GM21447 (cell line): ENCODE results near the gene WDR48.

Experiments
- ATAC-seq: cut with Tn5 transposase; IDR thresholded peaks from one replicate; pipeline ENCODE4 v1.9.1; 2021; ENCODE audit not compliant: unreplicated experiment

Gene WDR48

GRCh38 chr3:39062180-39062579 is 10.4 kb downstream of the WDR48 start:
- no peak for ATAC-seq

GRCh38 chr3:39063143-39063542 is 11.3 kb downstream of the WDR48 start:
- no peak for ATAC-seq

DNA sequence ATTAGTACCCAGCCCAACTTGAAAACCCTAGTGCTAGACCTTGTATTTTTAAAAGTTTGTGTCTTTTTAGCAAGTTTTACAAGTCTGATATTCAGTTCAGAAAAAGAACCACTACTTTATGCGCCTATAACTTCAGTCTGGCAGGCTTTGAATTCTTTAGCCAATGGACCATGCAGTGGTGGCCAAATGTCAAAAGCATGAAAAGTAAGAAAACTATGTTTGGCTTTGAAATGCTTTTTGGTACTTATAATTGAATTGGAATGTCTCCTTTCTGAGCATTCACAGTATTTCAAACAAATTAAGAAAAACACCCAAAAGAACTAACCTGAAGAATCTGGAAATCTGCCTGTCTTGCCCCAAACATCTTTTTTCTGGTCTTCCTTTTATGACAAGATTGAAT is 12.8 kb downstream of the WDR48 start:
- ATAC-seq: no peak

GRCh38 chr3:39065197-39065596 is 13.4 kb downstream of the WDR48 start:
- peak; percentile 96 for ATAC-seq

GRCh38 chr3:39067286-39067685 is 15.5 kb downstream of the WDR48 start:
- no peak for ATAC-seq

- ATAC-seq: no peak
Observed at GRCh38 chr3:39068556-39068955, 16.7 kb downstream of the WDR48 start.

DNA sequence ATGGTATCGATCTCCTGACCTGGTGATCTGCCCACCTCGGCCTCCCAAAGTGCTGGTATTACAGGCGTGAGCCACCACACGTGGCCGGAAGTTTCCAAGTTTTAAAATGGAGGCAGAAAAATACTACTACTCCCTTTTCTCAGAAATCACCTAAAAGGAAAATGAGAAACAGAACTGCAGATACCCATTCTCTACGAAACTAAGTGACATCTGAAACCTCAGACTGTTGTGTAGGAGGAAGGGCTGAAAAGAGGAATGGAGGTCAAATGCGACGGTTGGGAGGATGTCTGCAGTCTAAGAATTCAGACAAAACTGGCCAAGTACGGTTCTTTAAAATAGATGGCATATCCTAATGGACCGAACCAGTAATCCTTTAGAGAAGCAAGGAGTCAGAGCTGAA is 24.1 kb downstream of the WDR48 start:
- peak; percentile 50 for ATAC-seq

DNA sequence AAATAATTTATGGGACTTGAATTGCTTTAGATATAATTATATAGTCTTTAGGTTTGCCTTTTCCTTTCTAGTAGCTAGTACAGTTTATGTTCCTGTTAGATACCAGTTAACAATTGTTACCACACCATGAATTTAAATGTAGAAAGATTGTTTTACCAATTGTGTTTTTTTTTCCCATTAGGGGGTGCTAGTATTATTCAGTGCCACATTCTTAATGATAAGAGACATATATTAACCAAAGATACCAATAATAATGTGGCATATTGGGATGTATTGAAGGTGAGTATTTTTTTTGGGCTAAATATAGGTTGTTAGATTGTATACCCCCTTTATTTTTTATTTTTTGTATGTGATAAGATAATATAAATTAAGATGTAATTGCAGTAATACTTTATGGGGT is 27.7 kb downstream of the WDR48 start:
- no peak for ATAC-seq

DNA sequence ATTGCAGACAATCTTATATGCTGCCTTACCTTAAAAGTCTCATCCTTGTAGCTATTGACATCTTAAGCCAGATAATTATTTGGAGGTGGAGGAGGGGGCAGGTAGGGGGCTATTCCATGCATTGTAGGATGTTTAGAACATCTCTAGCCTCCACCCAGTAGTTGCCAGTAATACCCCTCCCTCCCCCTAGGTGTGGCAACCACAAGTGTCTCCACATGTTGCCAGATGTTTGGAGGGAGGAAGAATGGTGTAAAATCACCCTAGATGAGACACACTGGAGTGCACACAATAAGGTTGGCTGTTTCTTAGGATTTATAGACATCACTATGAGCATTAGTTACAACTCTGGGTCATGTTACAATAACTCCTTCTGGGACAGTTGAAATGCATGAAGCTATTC is 28.2 kb downstream of the WDR48 start:
- ATAC-seq: no peak

- ATAC-seq: no peak
Observed at GRCh38 chr3:39082666-39083313, 31.0 kb downstream of the WDR48 start.

DNA sequence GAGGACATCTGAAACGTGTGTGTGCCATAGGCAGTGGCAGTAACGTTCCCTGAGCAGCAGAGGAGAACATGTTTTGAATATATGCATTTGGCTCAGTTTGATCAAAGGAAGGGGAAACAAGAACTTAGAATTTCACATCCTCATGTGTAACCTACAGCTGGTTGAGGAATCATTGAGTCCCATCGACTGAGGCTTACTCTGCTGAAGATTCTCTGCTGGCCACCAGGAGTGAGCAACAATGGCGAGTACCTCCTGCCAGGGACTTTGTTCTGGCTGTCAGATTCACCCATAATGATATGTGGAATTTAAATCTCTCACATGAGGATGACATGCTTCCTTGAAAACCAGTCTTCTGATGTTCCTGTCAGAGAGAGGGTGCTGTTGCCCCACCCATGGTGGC is 34.3 kb downstream of the WDR48 start:
- no peak for ATAC-seq

DNA sequence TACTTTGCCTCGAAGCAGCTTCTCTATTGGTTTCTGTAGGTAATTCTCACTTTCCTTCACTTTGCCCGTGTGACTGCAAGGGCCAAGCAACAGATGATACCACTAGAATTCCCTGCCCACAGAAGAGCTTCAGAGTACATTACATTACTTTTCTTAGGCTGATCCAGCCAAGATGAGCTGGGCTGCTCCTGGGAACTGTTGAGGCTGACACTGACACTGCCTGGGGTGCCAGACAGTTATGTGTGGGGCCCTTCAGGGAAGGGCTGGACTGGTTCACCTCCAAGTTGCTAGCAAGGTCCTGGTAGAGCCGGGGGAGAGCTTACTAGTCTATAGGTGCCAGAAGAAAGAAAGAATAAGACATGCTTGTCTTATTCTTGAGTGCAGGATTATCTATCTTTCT is 36.6 kb downstream of the WDR48 start:
- ATAC-seq: no peak

DNA sequence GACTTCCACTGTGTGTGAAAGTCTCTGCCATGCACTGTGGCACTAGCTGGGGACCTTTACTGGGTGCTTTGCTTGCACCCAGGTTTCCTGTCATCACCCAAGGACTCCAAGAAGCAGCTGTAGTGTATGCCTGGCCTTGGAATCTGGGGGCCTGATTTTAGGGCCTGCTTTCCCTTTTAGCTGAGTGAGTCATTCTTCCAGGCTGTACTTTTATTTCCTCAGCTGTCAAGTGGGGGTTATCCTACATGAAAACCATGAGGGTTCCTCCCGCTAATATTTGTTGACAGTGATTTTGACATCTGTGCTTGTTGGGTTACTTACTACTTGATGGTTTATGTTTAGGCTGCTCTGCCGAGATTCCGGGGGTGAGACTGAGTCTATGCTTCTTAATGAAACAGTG is 37.1 kb downstream of the WDR48 start:
- no peak for ATAC-seq

DNA sequence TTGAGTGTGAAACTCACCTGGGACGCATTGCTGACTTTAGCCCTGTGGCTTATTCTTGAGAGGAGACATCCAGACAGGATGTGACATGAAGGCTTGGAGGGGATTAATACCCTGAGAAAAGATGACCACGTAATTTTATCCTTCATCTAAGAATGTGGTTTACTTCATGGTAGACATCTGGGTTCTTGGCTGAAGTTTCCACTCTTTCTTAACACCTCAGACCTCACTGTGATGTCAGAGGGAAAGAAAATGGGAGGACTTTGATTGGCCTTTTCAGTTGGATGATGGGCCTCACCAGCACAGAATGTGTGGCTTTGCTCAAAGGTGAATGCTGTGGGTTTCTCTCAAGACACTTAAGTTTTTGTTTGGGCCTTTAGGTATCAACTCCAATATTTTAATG is 39.1 kb downstream of the WDR48 start:
- no peak for ATAC-seq

- no peak for ATAC-seq
Observed at GRCh38 chr3:39094851-39095677, 43.2 kb downstream of the WDR48 start.

- ATAC-seq: no peak
Observed at GRCh38 chr3:39095778-39096177, 44.0 kb downstream of the WDR48 start.

DNA sequence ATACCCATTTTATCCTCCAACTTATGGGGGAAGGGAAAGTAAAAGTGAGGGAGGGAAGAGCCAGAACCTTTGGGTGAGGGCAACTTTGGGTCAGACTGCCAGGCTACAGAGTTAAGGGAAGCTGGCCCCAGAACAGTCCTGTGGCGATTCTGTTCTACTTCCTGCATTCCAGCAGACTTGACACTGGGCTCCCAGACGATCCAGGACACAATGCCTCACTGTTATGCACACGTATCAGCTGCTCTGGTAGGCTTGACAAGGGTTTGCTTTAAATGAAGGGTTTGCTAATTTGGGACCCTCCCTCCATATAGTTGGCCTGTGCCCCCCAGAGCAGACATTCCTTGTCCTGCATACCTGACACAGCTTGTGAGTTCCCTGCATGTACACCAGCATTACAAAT is 45.0 kb downstream of the WDR48 start:
- no peak for ATAC-seq

DNA sequence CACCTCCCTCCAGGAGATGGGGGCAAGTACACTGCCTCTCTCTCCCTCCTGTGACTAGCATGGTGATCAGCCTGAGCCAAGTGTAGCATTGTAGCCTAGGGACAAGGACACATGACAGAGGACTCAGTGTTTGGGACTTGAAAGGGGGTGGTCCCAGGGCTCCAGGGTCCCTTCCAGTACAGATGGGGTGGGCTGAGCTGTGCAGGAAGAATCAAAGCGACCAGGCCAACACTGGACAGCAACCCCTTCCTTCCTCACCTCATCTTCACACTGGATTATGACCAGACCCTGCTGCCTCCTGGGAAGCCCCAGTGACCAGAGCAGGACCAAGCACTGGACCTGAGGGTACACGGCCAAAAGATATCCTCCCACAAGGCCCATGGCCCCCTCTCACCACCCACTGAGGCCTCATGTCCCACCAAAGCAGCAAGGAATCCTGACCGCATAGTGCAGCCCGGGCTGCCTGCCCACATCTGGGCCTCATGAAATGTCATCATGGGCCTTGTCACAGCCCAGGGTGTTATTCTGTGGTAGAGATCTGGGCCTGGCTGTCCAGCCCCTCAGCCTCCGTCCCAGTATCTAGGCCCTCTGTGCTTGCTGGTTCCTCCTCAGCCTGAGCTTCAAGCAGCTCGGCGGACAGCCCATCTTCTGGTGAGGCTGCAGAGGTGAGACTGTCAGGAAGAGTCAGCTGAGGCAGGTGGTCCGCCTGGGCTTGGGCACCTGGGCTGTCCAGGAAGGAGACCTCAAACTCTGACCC is 46.1 kb downstream of the WDR48 start:
- no peak for ATAC-seq

DNA sequence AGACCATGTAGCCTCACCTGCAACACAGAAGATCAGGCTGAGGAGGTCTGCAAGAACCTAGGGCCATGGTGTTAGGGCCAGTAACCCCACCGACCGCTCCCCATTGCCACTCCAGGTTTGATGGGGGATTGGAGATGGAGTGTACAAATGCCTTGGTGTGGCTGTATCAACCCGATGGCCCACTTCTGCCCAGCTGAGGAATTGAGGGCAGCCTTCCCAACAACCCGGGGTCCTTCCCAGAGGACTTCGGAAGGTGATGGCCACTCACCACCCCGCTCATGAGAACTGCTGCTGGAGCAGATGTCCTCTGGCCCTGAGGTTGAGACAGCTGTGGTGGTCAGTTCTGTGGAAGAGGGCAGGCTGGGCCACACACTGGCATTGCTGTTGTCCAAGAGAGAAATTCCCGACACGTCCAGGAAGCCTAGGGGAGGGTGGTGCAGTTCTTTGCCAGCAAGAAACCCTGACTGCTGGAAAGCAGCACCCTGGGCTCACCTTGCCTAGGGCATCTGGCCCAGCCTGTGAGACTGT is 46.7 kb downstream of the WDR48 start:
- ATAC-seq: no peak

- ATAC-seq: no peak
Observed at GRCh38 chr3:39099242-39099641, 47.4 kb downstream of the WDR48 start.

GRCh38 chr3:39099738-39100499 is 48.1 kb downstream of the WDR48 start:
- ATAC-seq: no peak
